HT-29 (cell line): ENCODE measurements around the gene SMG7. TPM values are rescaled to one million over a fixed set of nuclear protein-coding genes. Genes with fewer than 3 reads are reported as not detected.

Experiments
- DNase-seq: peaks from one replicate; pipeline ENCODE4 v3.0.0-alpha.2; 2015; ENCODE audit warnings: low spot score
- total RNA-seq: library from RNA; depleted of rRNA; stranded (reverse); fragments of >200 nt; shearing (Covaris generic); gene quantifications from 2 replicates; pipeline ENCODE4 v1.2.3, GENCODE V29; 2014; rRNA removed

Gene SMG7
- total RNA-seq, 1 experiment from 2014 or later = 20.7 TPM

DNA sequence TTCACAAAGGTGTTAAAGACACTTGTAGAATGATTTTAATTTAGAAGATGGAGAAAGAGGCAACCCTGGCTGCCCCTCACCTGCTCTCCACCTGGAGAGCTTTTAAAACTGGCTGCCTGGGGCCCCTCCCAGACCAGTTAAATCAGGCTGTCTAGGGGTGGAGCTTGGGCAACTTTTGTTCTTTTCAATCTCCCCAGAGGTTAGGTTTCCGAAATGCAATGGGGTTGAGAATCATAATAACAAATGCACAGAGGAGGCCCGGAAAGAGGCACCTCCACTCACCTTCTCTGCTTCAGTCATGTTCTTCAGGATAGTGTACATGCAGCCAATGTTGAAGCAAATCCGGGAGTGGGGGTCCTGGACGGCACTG, 117.6 kb downstream of the SMG7 start:
- no peak for DNase-seq

DNA sequence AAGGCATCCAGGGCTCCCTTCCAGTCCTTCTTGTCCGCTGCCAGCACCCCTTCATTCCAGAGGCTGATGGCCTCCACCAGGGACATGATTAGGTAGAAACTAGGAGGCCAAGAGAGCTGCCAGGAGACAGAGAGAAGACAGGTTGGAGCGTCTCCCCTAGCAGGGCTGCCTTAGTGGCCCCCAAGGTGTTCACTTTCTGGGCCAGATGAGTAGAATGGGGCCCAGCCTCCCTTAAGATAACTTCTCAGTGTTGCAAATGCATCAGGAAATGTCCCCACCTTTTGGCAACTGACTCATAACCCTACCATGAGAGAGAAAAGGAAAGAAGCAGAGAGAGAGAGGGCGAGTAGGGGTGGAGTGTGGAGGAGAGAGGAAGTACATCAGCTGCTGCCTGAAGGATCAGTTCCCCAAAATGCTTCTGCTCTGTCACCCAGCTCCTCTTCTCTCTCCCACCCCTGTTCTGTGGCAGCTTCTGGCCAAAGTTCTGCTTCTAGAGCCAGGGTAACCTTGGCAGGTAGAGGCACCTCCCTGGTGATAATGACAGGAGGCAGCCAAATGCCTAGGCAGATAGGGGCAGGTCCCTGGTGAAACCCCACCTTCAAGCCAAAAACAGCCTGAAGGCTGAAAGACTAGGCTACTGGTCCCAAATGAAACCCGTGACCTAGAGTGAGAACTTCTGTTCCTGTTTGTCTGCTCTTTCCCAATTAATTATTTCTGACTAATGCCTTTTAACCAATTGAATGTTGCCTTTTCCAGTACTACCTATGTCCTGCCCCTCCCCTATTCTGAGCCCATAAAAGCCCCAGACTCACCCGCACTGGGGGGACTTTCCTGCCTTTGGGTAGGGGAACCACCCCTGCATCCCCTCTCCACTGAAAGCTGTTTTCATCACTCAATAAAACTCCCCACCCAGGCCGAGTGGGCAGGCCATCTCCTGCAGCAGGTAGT, 118.2 kb downstream of the SMG7 start, which contains the start of gene NCF2:
Gene NCF2, minus strand, starts transcription at position 216 of the 948 bp plus-strand sequence. Its CDS starts 130 bp downstream, at position 86.
- DNase-seq = peak; percentile 15

DNA sequence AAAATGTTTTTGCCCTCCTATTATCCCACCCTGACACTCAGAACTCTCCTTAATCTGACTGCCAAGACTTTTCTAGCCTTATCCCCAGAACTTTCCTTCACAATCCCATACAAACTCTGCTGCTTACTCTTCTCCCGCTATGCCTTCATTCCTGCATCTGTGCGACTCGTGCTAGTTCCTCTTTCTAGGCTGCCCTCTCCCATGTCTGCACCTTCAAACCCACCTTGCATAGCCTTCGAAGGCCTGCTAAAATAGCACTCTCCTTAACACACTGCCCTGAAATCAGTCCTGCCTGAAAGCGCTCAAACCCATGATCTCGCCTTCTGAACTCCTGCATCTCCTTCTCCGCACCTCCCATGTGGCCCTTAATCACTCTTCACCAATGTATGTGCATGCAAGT, 120.4 kb downstream of the SMG7 start:
- no peak for DNase-seq

DNA sequence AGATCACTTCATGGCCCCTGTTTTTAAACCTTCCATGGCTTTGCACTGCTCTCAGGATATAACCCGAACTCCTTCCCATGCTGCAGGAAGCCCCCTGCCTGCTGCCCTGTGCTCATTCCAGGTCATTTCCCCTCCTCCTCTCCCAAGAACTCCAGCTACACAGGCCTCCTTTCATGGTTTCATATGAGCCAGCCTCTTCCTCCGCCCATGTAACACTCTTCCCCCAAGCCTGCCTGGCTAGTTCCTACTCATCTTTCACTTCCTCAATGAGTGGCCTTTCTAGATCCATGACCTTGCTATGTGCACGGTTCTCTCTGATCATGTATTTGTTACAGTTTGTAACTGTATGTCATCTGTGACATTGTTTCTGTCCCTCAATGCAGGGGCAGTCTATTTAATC, 121.1 kb downstream of the SMG7 start:
- no peak for DNase-seq

DNA sequence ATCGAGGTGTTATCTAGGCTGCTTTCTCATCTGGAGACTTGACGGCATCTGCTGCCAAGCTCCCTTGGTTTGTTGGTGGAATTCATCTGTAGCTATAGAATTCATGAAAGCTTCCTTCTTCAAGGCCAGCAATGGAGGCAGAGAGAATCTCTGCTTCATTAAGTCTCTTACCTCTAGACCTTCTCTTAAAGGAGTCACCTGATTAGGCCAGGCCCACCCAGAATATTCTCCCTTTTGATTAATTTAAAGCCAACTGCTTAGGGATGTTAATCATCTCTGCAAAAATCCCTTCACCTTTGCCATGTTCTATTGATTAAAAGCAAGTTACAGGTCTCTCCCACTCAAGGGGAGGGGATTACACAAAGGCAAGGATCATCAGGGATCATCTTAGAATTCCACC, 123.2 kb downstream of the SMG7 start:
- DNase-seq = no peak

DNA sequence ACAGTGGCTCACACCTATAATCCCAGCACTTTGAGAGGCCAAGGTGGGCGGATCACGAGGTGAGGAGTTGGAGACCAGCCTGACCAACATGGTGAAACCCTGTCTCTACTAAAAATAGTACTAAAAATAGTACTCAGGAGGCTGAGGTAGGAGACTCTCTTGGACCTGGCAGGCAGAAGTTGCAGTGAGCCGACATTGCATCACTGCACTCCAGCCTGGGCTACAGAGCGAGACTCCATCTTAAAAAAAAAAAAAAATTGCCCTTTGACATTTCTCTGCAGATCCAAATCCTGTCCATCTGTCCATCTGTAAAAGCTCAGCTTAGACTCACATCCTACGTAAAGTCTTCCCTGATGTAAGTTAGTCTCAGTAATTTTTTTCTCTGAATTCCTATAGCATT, 124.2 kb downstream of the SMG7 start:
- no peak for DNase-seq

DNA sequence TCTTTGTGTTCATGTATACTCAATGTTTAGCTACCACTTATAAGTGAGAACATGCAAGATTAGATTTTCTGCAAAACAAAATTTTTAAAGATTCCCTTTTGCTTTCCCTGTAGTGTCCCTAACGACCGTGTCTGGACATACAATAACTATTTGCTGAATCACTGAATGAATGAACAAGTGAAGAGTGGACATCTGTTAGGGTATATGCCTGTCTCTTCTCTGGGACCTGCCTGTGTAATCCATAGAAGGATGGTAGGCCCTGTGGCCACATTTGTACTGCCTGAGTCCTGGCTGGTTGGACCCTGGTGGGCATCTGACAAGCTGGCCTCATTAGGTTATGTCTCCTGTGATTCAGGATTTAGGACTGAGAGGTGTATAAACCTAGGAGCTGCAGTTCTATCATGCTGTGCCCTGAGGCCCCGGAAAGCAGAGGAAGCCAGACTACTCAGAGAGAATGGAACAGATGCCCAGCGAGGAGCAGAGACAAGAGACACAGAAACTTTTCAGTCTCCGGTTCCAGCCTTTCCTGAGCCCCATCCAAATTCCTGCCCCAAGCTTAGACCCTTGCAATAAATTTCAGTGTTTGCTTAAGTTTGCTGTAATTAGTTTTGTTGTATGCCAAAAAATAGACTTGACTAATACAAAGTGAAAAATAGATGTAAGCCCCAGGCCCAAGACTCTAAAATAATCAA, 125.5 kb downstream of the SMG7 start:
- DNase-seq = no peak

DNA sequence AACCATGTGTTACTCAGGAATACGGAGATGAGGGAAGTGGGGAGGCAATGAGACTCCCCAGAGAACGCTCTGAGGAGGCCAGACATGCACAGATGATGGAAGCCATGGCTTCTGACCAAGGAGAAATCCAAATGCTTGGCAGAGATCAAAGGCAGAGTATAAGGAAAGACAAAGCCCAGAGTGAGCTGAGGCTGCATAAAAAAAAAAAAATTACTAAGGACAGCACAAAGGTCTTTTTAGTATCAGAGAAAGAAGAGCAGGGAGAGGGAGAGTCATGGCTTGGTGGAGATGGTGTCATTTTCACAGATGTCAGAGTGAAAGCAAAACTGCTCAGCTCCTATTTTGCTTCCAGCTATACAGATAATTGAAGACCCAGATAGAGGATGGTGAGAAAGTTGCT, 126.1 kb downstream of the SMG7 start:
- no peak for DNase-seq

DNA sequence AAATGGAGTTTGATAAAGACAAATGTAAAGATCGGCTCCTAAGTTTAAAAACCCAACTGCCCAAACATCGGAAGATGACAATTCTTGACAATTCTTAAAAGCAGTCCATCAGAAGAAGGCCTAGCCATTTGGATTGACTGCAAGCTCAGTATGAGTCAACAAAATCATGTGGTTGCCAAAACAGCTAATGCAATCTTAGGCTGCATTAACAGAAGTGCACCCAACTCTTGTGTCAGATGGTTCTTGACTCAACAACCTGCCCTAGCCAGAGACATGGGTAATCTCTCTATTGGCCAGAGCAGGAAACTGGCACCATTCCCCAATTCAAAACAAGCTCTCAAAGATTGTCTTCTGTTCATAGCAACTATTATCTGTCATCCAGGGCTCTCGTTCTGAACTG, 127.8 kb downstream of the SMG7 start:
- no peak for DNase-seq

DNA sequence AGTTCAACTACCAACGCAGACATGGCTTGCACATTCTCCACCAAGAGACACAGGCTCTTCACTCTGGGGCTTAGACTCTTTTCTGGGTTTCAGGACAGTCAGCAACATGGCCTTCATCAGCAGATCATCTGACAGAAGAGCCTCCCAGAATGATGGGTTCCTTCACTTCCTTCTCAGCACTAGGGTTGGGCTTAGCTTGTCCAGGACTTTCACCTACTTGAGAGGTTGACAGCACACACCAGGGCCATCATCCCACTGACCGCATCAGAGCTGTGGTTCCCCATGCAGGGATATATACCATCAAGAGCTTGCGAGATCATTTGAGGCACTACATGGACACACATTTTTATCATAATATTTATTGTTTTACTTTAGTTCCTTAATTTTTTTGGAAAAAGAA, 128.3 kb downstream of the SMG7 start:
- no peak for DNase-seq

DNA sequence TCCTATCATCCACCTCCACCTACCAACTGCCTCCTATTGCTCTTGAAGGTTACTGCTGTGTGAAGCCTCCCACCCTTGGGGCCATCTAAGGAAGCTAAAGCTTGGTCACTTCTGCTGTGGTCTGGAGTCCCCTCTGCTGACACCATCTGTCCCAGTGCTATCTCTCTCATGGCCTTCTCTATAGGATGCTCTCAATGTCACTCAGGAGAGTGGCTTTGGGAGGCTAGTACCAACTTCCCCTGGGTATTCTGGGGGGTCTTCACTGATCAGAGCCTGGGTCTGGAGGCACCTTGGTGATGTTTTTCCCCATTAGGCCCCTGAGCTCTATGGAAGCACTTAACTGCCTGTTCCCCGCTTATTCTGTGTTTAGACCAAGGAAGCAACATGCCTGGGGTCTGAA, 130.2 kb downstream of the SMG7 start:
- no peak for DNase-seq

Other genes starting within 250 kb of the SMG7 start
- 0.23 TPM in 1 of 2 replicates, not detected in the other for gene NMNAT2, start 54.1 kb upstream of the SMG7 start, total RNA-seq
- 0.34 and 1.6 TPM in 2 replicates for gene NCF2, start 118.0 kb downstream of the SMG7 start, total RNA-seq
- gene ARPC5, start 163.3 kb downstream of the SMG7 start, total RNA-seq = 110 and 113 TPM in 2 replicates
- not detected in 2 replicates for gene APOBEC4, start 180.8 kb downstream of the SMG7 start, total RNA-seq